Endodermal cell (in vitro differentiated cells): ENCODE measurements around the gene KCNG2. TPM values are rescaled to one million over a fixed set of nuclear protein-coding genes. Genes with fewer than 3 reads are reported as not detected.

Experiments used
- DNase-seq: peaks from one replicate; pipeline ENCODE4 v3.0.0-alpha.2; 2017
- H3K27ac ChIP-seq: 2 replicates; pipeline ENCODE4 v1.5.1; 2013; ENCODE audit warnings: mild to moderate bottlenecking, low read depth, low read length, moderate library complexity
- H3K27me3 ChIP-seq: 2 replicates; pipeline ENCODE4 v1.6.1; 2013; ENCODE audit warnings: mild to moderate bottlenecking, low read length, moderate library complexity; ENCODE audit not compliant: insufficient read depth, control insufficient read depth, poor library complexity, severe bottlenecking
- H3K36me3 ChIP-seq: 2 replicates; pipeline ENCODE4 v1.7.0; 2013; ENCODE audit warnings: mild to moderate bottlenecking, low read length, moderate library complexity; ENCODE audit not compliant: control insufficient read depth, insufficient read depth
- H3K4me1 ChIP-seq: one replicate; pipeline ENCODE4 v1.7.0; 2013; ENCODE audit warnings: low read length; ENCODE audit not compliant: control insufficient read depth, insufficient read depth
- H3K4me3 ChIP-seq: 2 replicates; pipeline ENCODE4 v1.5.1; 2013; ENCODE audit warnings: mild to moderate bottlenecking, low read length, moderate library complexity
- H3K9ac ChIP-seq: 2 replicates; pipeline ENCODE4 v1.6.1; 2013; ENCODE audit warnings: mild to moderate bottlenecking, low read length, moderate library complexity; ENCODE audit not compliant: poor library complexity, severe bottlenecking; ENCODE audit errors: extremely low read depth
- H3K9me3 ChIP-seq: 2 replicates; pipeline ENCODE4 v1.6.1; 2013; ENCODE audit warnings: mild to moderate bottlenecking, low read length, moderate library complexity; ENCODE audit not compliant: control insufficient read depth
- H3K27ac Mint-ChIP-seq: 2 replicates; pipeline ENCODE4 v1.8.0; 2020; ENCODE audit warnings: mixed read lengths
- H3K27me3 Mint-ChIP-seq: 2 replicates; pipeline ENCODE4 v1.8.0; 2021; ENCODE audit warnings: mild to moderate bottlenecking, mixed read lengths; ENCODE audit not compliant: insufficient read depth
- H3K36me3 Mint-ChIP-seq: 2 replicates; pipeline ENCODE4 v1.8.0; 2020; ENCODE audit warnings: low read depth, mixed read lengths
- H3K4me1 Mint-ChIP-seq: 2 replicates; pipeline ENCODE4 v1.8.0; 2020; ENCODE audit warnings: mixed read lengths
- H3K4me3 Mint-ChIP-seq: 2 replicates; pipeline ENCODE4 v1.8.0; 2020; ENCODE audit warnings: mild to moderate bottlenecking, moderate library complexity, mixed read lengths
- H3K9me3 Mint-ChIP-seq: 2 replicates; pipeline ENCODE4 v1.8.0; 2020; ENCODE audit warnings: mild to moderate bottlenecking, mixed read lengths
- CTCF ChIP-seq: fragments of 200-600 bp; sonication (generic); conservative IDR thresholded peaks from 2 replicates; pipeline ENCODE4 v1.5.0; 2021; ENCODE audit warnings: antibody characterized with exemption, mild to moderate bottlenecking
- WGBS, 2 experiments: methylation state at CpG; one replicate each; pipeline versions ENCODE4 v1.1.5 to v1.1.7; 2013; ENCODE audit warnings: missing lambda C conversion rate in 2 of 2, mixed read lengths in 1 of 2; ENCODE audit not compliant: insufficient coverage in 1 of 2, insufficient read length in 1 of 2; 5-methylcytosine and 5-hydroxymethylcytosine counted together
- total RNA-seq, 2 donors: library from RNA; stranded (reverse); fragmentation: NEBNext Ultra II Directional in 1 of 2; extraction: Animal tissue kit (Norgen Biotek cat#: 25700) in 1 of 2; gene quantifications; 2 replicates in 1 of 2; 3 replicates in 1 of 2; pipeline ENCODE4 v1.2.1, GENCODE V29; 2021

KCNG2 gene
- total RNA-seq, 2 donors from 2014 or later: not detected

GRCh38 chr18:79823120-79823519 lies 25.4 kb downstream of the KCNG2 start:
- no peaks in the 10 kb centered on the region for H3K4me1 ChIP-seq
- no peak for DNase-seq
- Mint-ChIP-seq H3K27ac (no peak overlapping the region), H3K36me3 (no peaks in the 10 kb centered on the region), H3K27me3 (no peaks in the 10 kb centered on the region), H3K9me3 (no peaks in the 10 kb centered on the region), H3K4me1 (no peaks in the 10 kb centered on the region), H3K4me3 (no peak overlapping the region)
- H3K27ac ChIP-seq: no peak overlapping the region
- H3K36me3 ChIP-seq: no peaks in the 10 kb centered on the region
- TF ChIP-seq CTCF: no peak
- H3K27me3 ChIP-seq: no peaks in the 10 kb centered on the region
- 92 to 93% methylated on average over 12 of the region's 12 CpGs for WGBS, 2 experiments
- no peak overlapping the region for H3K4me3 ChIP-seq
- no peaks in the 10 kb centered on the region for H3K9me3 ChIP-seq
- H3K9ac ChIP-seq: no peak overlapping the region

DNA sequence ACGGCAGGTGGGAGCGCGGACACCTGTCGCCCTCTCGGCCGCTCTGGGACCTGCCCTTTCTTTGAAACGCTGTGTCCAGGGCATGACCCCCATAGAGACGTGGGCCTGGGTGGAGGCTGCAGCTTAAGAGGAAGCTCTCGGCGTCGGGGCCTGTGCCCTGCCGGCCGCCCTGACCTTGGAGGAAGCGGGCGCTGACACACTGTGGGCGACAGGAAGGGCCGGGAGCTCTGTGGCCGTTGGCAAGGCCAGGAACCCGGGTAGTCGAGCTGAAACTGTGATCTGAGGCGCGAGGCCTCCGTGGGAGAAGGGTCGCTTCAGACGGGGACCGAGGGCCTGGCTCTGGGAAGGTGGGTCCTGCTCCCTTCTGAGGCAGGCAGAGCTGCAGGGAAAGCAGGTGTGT lies 28.2 kb downstream of the KCNG2 start:
- TF ChIP-seq CTCF: no peak
- Histone ChIP-seq H3K27ac (no peak overlapping the region), H3K27me3 (no peaks in the 10 kb centered on the region), H3K9ac (no peak overlapping the region), H3K4me1 (no peaks in the 10 kb centered on the region), H3K36me3 (no peaks in the 10 kb centered on the region), H3K9me3 (no peaks in the 10 kb centered on the region), H3K4me3 (no peak overlapping the region)
- Mint-ChIP-seq H3K27ac (no peak overlapping the region), H3K27me3 (no peaks in the 10 kb centered on the region), H3K4me3 (no peak overlapping the region), H3K9me3 (no peaks in the 10 kb centered on the region), H3K4me1 (no peaks in the 10 kb centered on the region), H3K36me3 (no peaks in the 10 kb centered on the region)
- 93 to 94% methylated on average over 21 to 26 of the region's 26 CpGs for WGBS, 2 experiments
- DNase-seq: no peak

GRCh38 chr18:79826966-79827365 lies 29.2 kb downstream of the KCNG2 start:
- WGBS, 2 experiments: 90 to 100% methylated on average over 2 to 18 of the region's 18 CpGs
- peak; percentile 72 for DNase-seq
- Mint-ChIP-seq H3K27me3 (no peaks in the 10 kb centered on the region), H3K27ac (no peak overlapping the region), H3K9me3 (no peaks in the 10 kb centered on the region), H3K36me3 (no peaks in the 10 kb centered on the region), H3K4me1 (no peaks in the 10 kb centered on the region), H3K4me3 (no peak overlapping the region)
- Histone ChIP-seq H3K4me1 (no peaks in the 10 kb centered on the region), H3K9ac (no peak overlapping the region), H3K4me3 (no peak overlapping the region), H3K36me3 (no peaks in the 10 kb centered on the region), H3K9me3 (no peaks in the 10 kb centered on the region), H3K27me3 (no peaks in the 10 kb centered on the region), H3K27ac (no peak overlapping the region)
- peak; percentile 37 for TF ChIP-seq CTCF
